ENCODE data around the gene XPO6.
"Not testable (repeated sequence)": the region's sequence is repeated elsewhere in the genome, so short reads cannot be mapped to it uniquely, and the experiment has no call there.

XPO6 gene

DNA sequence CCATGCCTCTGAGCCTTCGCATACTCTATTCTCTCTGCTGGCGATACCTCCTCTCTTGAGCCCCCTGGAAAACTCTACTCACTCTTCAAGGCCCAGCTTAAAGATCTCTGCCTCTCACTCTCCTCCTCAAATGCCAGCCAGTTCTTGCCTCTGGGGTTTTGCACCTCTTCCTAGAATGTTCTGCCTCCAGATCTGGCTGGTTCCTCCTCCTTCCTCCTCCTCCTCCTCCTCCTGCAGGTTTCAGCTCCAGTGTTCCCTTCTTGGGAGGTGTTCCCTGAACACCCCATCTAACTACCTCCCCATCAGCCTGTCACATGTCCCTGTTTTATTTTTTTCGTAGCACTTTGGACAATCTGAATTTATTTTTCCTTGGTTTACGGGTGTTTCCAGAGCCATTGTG is 45.5 kb upstream of the XPO6 start:
- POLR2A ChIA-PET (ENCODE audit: low non-redundant PET): no interaction called here
- CTCF ChIA-PET: interaction anchor here (0.7 kb wide), 1 partner anchor 105 kb away, joined by 3 read pairs; no protein-coding TSS in a partner anchor
- DNase-seq (ENCODE audit: low spot score): no peak
- TF ChIP-seq, protein P1, sequence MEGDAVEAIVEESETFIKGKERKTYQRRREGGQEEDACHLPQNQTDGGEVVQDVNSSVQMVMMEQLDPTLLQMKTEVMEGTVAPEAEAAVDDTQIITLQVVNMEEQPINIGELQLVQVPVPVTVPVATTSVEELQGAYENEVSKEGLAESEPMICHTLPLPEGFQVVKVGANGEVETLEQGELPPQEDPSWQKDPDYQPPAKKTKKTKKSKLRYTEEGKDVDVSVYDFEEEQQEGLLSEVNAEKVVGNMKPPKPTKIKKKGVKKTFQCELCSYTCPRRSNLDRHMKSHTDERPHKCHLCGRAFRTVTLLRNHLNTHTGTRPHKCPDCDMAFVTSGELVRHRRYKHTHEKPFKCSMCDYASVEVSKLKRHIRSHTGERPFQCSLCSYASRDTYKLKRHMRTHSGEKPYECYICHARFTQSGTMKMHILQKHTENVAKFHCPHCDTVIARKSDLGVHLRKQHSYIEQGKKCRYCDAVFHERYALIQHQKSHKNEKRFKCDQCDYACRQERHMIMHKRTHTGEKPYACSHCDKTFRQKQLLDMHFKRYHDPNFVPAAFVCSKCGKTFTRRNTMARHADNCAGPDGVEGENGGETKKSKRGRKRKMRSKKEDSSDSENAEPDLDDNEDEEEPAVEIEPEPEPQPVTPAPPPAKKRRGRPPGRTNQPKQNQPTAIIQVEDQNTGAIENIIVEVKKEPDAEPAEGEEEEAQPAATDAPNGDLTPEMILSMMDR (conservative IDR thresholded peaks at IDR 0.05; ENCODE audit: low read depth): no peak
- no peak overlapping the region for H3K27ac ChIP-seq

DNA sequence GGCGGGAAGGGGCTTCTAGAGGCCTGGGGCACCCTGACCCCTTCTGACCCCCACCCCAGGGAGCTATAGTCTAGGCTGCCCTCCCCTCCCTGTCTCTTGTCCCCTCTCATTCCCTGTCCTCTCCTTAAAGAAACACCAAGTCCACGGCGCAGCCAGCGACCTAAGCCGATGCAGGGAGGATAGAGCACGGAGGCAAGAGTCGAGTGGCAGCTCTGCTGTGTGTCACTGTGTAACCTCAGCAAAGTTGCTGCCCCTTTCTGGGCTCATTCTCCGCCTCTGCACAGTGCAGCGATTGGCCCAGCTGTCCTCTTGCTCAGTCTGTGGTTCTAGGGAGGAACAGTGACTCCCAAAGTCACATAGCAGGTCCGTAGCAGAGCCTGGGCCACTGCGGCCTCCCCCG is 44.1 kb upstream of the XPO6 start:
- DNase-seq (ENCODE audit: low spot score): no peak
- CTCF ChIA-PET: no interaction called here
- POLR2A ChIA-PET (ENCODE audit: low non-redundant PET): no interaction called here
- TF ChIP-seq, protein P1 (conservative IDR thresholded peaks at IDR 0.05; ENCODE audit: low read depth): no peak
- H3K27ac ChIP-seq: no peak overlapping the region

DNA sequence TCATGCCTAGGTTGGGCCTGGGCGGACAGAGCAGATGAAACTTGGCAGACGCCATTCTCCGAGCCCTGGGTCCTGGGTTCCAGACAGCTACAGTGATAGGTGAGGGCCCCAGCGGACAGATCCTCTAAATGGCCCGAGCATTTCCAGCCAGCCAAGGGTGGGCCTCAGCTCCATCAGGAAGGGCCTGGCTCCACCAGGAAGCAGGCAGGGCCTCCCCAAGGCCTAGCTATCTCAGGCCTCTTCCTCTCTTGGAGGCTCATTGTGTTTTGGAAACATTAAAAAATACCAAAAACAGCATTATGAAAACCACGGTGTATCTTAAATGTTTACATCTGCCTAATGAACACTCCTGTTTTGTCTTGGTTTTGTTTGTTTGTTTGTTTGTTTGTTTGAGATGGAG is 42.4 kb upstream of the XPO6 start:
- ChIA-PET POLR2A (ENCODE audit: low non-redundant PET) (no interaction called here), CTCF (no interaction called here)
- no peak overlapping the region for H3K27ac ChIP-seq
- DNase-seq (ENCODE audit: low spot score): no peak
- TF ChIP-seq, protein P1 (conservative IDR thresholded peaks at IDR 0.05; ENCODE audit: low read depth): no peak

DNA sequence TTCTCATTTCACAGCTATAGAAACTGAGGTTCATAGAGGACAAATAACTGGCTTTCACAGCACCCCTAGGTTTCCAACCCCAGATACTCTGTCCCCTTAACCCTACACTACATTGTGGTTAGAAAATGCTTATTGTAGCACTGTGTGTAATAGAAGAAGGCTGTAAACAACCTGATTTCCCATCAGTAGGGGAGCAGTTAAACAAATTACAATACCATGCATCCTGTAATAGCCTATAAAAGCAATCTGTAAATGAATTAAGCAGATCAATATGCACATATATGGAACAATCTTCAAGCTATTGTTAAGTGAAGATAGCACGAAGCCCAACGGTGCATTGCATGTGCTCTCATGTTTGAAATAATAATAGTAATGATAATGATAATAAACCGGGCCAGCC is 39.2 kb upstream of the XPO6 start:
- no peak overlapping the region for H3K27ac ChIP-seq
- TF ChIP-seq, protein P1 (conservative IDR thresholded peaks at IDR 0.05; ENCODE audit: low read depth): no peak
- POLR2A ChIA-PET (ENCODE audit: low non-redundant PET): no interaction called here
- CTCF ChIA-PET: no interaction called here
- no peak for DNase-seq (ENCODE audit: low spot score)

DNA sequence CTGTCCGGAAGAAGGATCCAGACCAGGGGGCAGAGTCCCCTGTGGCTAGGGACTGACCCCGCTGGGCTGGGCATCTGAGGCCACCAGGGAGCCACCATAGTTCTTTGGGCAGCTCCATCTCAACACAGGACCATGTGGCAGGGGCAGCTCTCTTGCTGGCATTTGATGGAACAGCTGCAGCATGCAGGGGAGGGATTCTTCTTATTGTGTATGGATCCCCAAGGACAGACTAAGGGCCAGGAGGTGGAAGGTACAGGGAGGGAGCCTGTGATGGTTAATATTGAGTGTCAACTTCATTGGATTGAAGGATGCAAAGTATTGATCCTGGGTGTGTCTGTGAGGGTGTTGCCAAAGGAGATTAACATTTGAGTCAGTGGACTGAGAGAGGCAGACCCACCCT is 37.7 kb upstream of the XPO6 start:
- CTCF ChIA-PET: interaction anchor here (0.6 kb wide), 1 partner anchor 284 kb away, joined by 3 read pairs; no protein-coding TSS in a partner anchor
- DNase-seq (ENCODE audit: low spot score); POLR2A ChIA-PET (ENCODE audit: low non-redundant PET); H3K27ac ChIP-seq: not testable (repeated sequence)

DNA sequence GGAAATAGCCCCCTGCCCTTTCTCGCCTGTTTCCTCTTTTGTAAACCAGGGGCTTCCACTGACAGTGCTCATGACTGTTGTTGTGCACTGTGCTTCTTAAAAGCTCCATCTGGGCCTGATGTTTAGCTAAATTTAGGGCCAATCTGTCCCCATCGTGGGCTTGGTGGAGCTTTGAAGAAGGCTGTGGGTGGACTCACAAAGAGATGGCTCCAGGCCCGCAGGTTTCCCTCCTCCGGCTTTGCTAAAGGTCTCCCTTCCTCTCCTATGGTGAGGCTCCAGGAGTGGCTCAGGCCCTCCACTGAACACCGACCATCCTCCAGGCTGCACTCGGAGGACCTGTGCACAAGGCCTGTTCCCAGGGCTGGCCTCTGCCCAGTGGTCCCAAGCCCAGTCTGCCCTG is 30.2 kb upstream of the XPO6 start:
- no peak for DNase-seq (ENCODE audit: low spot score)
- ChIA-PET CTCF (no interaction called here), POLR2A (ENCODE audit: low non-redundant PET) (no interaction called here)
- H3K27ac ChIP-seq: no peak overlapping the region
- TF ChIP-seq, protein P1 (conservative IDR thresholded peaks at IDR 0.05; ENCODE audit: low read depth): no peak

DNA sequence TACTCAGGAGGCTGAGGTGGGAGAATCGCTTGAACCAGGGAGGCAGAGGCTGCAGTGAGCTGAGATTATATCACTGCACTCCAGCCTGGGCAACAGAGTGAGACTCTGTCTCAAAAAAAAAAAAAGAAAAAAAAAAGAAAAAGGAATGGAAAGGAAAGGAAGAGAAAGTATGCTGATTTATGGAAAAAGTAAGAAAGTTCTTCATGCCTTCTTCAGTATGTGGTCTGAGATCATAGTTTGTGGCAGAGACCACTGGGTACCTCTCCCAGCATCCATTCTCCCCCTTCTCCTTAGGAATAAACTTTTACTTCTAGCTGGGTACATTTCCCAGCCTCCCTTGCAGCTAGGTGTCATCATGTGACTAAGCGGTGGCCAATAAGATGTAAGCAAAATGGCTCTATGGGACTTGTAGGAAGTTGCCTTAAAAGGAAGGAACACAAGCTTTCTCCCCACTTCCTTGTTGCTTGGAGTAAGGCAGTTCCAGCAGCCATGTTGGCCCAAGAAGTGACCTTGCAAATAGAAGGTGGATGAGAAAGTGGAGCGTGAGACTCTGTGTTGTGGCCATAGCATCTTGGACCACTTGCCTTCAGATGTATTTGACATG is 26.1 kb upstream of the XPO6 start:
- POLR2A ChIA-PET (ENCODE audit: low non-redundant PET): no interaction called here
- DNase-seq (ENCODE audit: low spot score): no peak

More for the DNA sequence above, 26.1 kb upstream of the XPO6 start:
- TF ChIP-seq, protein P1 (conservative IDR thresholded peaks at IDR 0.05; ENCODE audit: low read depth): no peak
- no peak overlapping the region for H3K27ac ChIP-seq
- CTCF ChIA-PET: no interaction called here

Data from RWPE1 (cell line).